HCT116 (cell line): Measurements from ENCODE around the gene ZC3H6. TPM values are rescaled to one million over a fixed set of nuclear protein-coding genes. Genes with fewer than 3 reads are reported as not detected.

Source experiments
- ATAC-seq: fragments of 200-7000 bp; cut with Tn5 transposase; 2 replicates; pipeline ENCODE4 v1.9.1; 2020; ENCODE audit warnings: mild to moderate bottlenecking, moderate library complexity
- BruUV-seq: library from RNA; stranded (reverse); fragments of 400-500 nt; replicated peaks from 2 replicates; lab custom pipeline; 2021; lab: Mats Ljungman, UMichigan
- CTCF ChIA-PET: fragments of 300-600 bp; sonication (Branson Sonifier 250); formaldehyde crosslinking; loops from one replicate; lab custom pipeline; 2021; ENCODE audit warnings: antibody characterized with exemption; lab: Charles Lee
- POLR2A ChIA-PET: fragments of 300-600, 350-600 bp; sonication (Branson Sonifier 250); formaldehyde crosslinking; loops from one replicate; lab custom pipeline; 2021; ENCODE audit warnings: antibody characterized with exemption; lab: Charles Lee
- RAD21 ChIA-PET, 2 experiments: fragments of 300-600 bp; sonication (Branson Sonifier 250); formaldehyde crosslinking; loops; one replicate each; lab custom pipeline; 2023; ENCODE audit warnings: low total read pairs in 2 of 2; ENCODE audit not compliant: uncharacterized antibody in 2 of 2, unreplicated experiment in 2 of 2, low non-redundant PET in 1 of 2; lab: Charles Lee
- DNase-seq: peaks from one replicate; pipeline ENCODE4 v3.0.0-alpha.2; 2010; ENCODE audit warnings: low read depth, low spot score
- H2AFZ ChIP-seq: fragments of 200-600 bp; shearing (Covaris generic), sonication (generic); 2 replicates; pipeline ENCODE4 v1.6.1; 2017; ENCODE audit warnings: low read depth, mixed run types, mixed read lengths, antibody characterized with exemption, low read length; ENCODE audit not compliant: poor library complexity, severe bottlenecking
- H3K27ac ChIP-seq: 2 replicates; pipeline ENCODE4 v1.5.1; 2012; ENCODE audit warnings: low read depth, low read length
- H3K27me3 ChIP-seq: fragments of 200-600 bp; sonication (generic); 2 replicates; pipeline ENCODE4 v1.6.1; 2016; ENCODE audit warnings: mixed run types, low read length, mixed read lengths; ENCODE audit not compliant: insufficient read depth
- H3K36me3 ChIP-seq, 2 experiments: fragments of 200-500 bp in 1 of 2; fragments of 200-600 bp in 1 of 2; sonication (Bioruptor generic) in 1 of 2; sonication (generic) in 1 of 2; 2 replicates each; pipeline versions ENCODE4 v1.5.1 to v1.6.1; 2014 to 2016; ENCODE audit warnings: low read length in 2 of 2, inconsistent platforms in 1 of 2, mixed read lengths in 1 of 2, mixed run types in 1 of 2; ENCODE audit not compliant: insufficient read depth in 2 of 2, control insufficient read depth in 1 of 2
- H3K4me1 ChIP-seq, 2 experiments: fragments of 200-600 bp in 1 of 2; sonication (generic) in 1 of 2; 2 replicates each; pipeline versions ENCODE4 v1.5.1 to v1.6.1; 2012 to 2017; ENCODE audit warnings: low read length in 2 of 2, inconsistent platforms in 1 of 2, mild to moderate bottlenecking in 1 of 2, mixed read lengths in 1 of 2, mixed run types in 1 of 2, moderate library complexity in 1 of 2; ENCODE audit not compliant: insufficient read depth in 2 of 2, control insufficient read depth in 1 of 2
- H3K4me2 ChIP-seq: fragments of 200-600 bp; sonication (generic); 2 replicates; pipeline ENCODE4 v1.6.1; 2017; ENCODE audit warnings: mixed run types, low read length, mixed read lengths
- H3K4me3 ChIP-seq, 2 experiments: fragments of 200-600 bp in 1 of 2; sonication (generic) in 1 of 2; replicated peaks in 1 of 2; 2 replicates each; pipeline ENCODE4 v1.5.1; 2011 to 2016; ENCODE audit warnings: low read length in 2 of 2, control low read depth in 1 of 2, low read depth in 1 of 2, mild to moderate bottlenecking in 1 of 2, mixed read lengths in 1 of 2, mixed run types in 1 of 2
- H3K79me2 ChIP-seq: fragments of 200-600 bp; sonication (generic); 2 replicates; pipeline ENCODE4 v1.6.1; 2017; ENCODE audit warnings: mild to moderate bottlenecking, mixed run types, low read length, moderate library complexity, mixed read lengths; ENCODE audit not compliant: insufficient read depth
- H3K9ac ChIP-seq: fragments of 200-600 bp; sonication (generic); 2 replicates; pipeline ENCODE4 v1.6.1; 2016; ENCODE audit warnings: low read length, mixed read lengths
- H3K9me2 ChIP-seq: fragments of 200-600 bp; sonication (generic), shearing (Covaris generic); 2 replicates; pipeline ENCODE4 v1.6.1; 2017; ENCODE audit warnings: mixed run types, mild to moderate bottlenecking, moderate library complexity; ENCODE audit not compliant: insufficient read depth
- H3K9me3 ChIP-seq, 2 experiments: fragments of 200-500 bp in 1 of 2; fragments of 200-600 bp in 1 of 2; sonication (Bioruptor generic) in 1 of 2; sonication (generic) in 1 of 2; 2 replicates each; pipeline ENCODE4 v1.6.1; 2014 to 2017; ENCODE audit warnings: low read length in 2 of 2, mixed read lengths in 2 of 2, inconsistent platforms in 1 of 2, low read depth in 1 of 2, mild to moderate bottlenecking in 1 of 2, mixed run types in 1 of 2, moderate library complexity in 1 of 2; ENCODE audit not compliant: control insufficient read depth in 1 of 2, insufficient read depth in 1 of 2
- H4K20me1 ChIP-seq: fragments of 200-600 bp; sonication (generic), shearing (Covaris generic); 2 replicates; pipeline ENCODE4 v1.6.1; 2017; ENCODE audit warnings: mixed run types, mild to moderate bottlenecking, moderate library complexity; ENCODE audit not compliant: insufficient read depth
- CBX3 ChIP-seq: IDR thresholded peaks from 2 replicates; pipeline ENCODE4 v1.6.1; 2012; ENCODE audit warnings: low read depth
- CTCF ChIP-seq, 3 experiments: fragments of 200-600 bp in 1 of 3; sonication (generic) in 1 of 3; IDR thresholded peaks in 2 of 3; conservative IDR thresholded peaks in 1 of 3; 2 replicates each; pipeline ENCODE4 v1.5.1; 2012 to 2017; ENCODE audit warnings: low read depth in 2 of 3, low read length in 2 of 3, antibody characterized with exemption in 1 of 3, borderline replicate concordance in 1 of 3, control low read depth in 1 of 3, mild to moderate bottlenecking in 1 of 3, mixed read lengths in 1 of 3, mixed run types in 1 of 3, moderate library complexity in 1 of 3; ENCODE audit not compliant: insufficient read depth in 1 of 3
- EGR1 ChIP-seq: IDR thresholded peaks from 2 replicates; pipeline ENCODE4 v1.6.1; 2012; ENCODE audit warnings: low read depth
- ELF1 ChIP-seq: IDR thresholded peaks from 2 replicates; pipeline ENCODE4 v1.6.1; 2012; ENCODE audit warnings: low read depth, borderline replicate concordance
- EZH2 ChIP-seq: fragments of 200-600 bp; sonication (generic); IDR thresholded peaks from 2 replicates; pipeline ENCODE4 v1.6.1; 2017; ENCODE audit warnings: antibody characterized with exemption, mixed run types
- FOSL1 ChIP-seq: IDR thresholded peaks from 2 replicates; pipeline ENCODE4 v1.6.1; 2012; ENCODE audit warnings: low read depth
- JUND ChIP-seq: IDR thresholded peaks from 2 replicates; pipeline ENCODE4 v1.6.1; 2012
- SIN3A ChIP-seq: IDR thresholded peaks from 2 replicates; pipeline ENCODE4 v1.6.1; 2012; ENCODE audit warnings: low read depth
- SP1 ChIP-seq: IDR thresholded peaks from 2 replicates; pipeline ENCODE4 v1.6.1; 2012; ENCODE audit warnings: low read depth
- TCF7L2 ChIP-seq: IDR thresholded peaks from 2 replicates; pipeline ENCODE4 v1.7.0; 2011; ENCODE audit warnings: borderline replicate concordance, inconsistent platforms; ENCODE audit not compliant: insufficient read depth, insufficient read length; ENCODE audit errors: extremely low read depth
- YY1 ChIP-seq: IDR thresholded peaks from 2 replicates; pipeline ENCODE4 v1.6.1; 2011; ENCODE audit warnings: low read length, low read depth, moderate library complexity, mild to moderate bottlenecking; ENCODE audit not compliant: insufficient replicate concordance; ENCODE audit errors: extremely low read depth
- ZBTB33 ChIP-seq: IDR thresholded peaks from 2 replicates; pipeline ENCODE4 v1.6.1; 2011; ENCODE audit warnings: mild to moderate bottlenecking, low read length, moderate library complexity; ENCODE audit not compliant: insufficient replicate concordance; ENCODE audit errors: extremely low read depth
- ZNF274 ChIP-seq: fragments of 200-500 bp; sonication (Bioruptor generic); IDR thresholded peaks from 2 replicates; pipeline ENCODE4 v1.6.1; 2014; ENCODE audit warnings: mild to moderate bottlenecking, low read depth, low read length, inconsistent platforms
- intact Hi-C: fragments of 100-400 bp; cut with micrococcal nuclease; formaldehyde crosslinking; loops from 2 replicates; pipeline ENCODE4 v1.10.0; 2022
- total RNA-seq: library from RNA; stranded (reverse); gene quantifications from one replicate; pipeline ENCODE4 v1.2.1, GENCODE V29; 2021; ENCODE audit not compliant: unreplicated experiment

Gene ZC3H6
- total RNA-seq, 1 experiment from 2014 or later: 7.0 TPM

GRCh38 chr2:112257575-112257974 lies 17.8 kb upstream of the ZC3H6 start:
- H3K4me1 ChIP-seq: peaks cover 0 to 21% of the 10 kb centered on the region in 2 experiments; a peak in 2 of 4 replicates
- H3K9ac ChIP-seq: no peak overlapping the region
- no peaks in the 10 kb centered on the region for H3K27me3 ChIP-seq
- H3K36me3 ChIP-seq: no peaks in the 10 kb centered on the region
- RAD21 ChIA-PET: no interaction called here
- H3K9me2 ChIP-seq: no peaks in the 10 kb centered on the region
- ATAC-seq (no peak), DNase-seq (no peak)
- no peak overlapping the region for H3K4me3 ChIP-seq
- no peak overlapping the region for H3K4me2 ChIP-seq
- no peak overlapping the region for H2AFZ ChIP-seq
- CTCF ChIA-PET: no interaction called here
- TF ChIP-seq ZBTB33 (no peak), CBX3 (no peak), JUND (no peak), ZNF274 (no peak), EGR1 (no peak), ELF1 (no peak), FOSL1 (no peak), YY1 (no peak), CTCF (IDR thresholded peaks at IDR 0.05 in 2 of 3, conservative IDR thresholded peaks at IDR 0.05 in 1 of 3; ENCODE audit: borderline replicate concordance in 1 of 3, insufficient read depth in 1 of 3, low read depth in 2 of 3, low read length in 2 of 3) (no peak), SIN3A (no peak), SP1 (no peak), EZH2 (no peak), TCF7L2 (no peak)
- BruUV-seq: no TSS peak
- H4K20me1 ChIP-seq: no peaks in the 10 kb centered on the region
- H3K79me2 ChIP-seq: peaks cover 14% of the 10 kb centered on the region
- POLR2A ChIA-PET: no interaction called here
- no peaks in the 10 kb centered on the region for H3K9me3 ChIP-seq
- H3K27ac ChIP-seq: no peak overlapping the region
- intact Hi-C loops: loop anchor here (5.0 kb wide), 3 partner anchors 175 to 325 kb away; partner anchors contain the start of genes CHCHD5, RGPD8 and TTL
